Stomach smooth muscle (tissue), 2 donors: Measurements from ENCODE around the gene DBR1.
A peak's percentile ranks its signal among the peaks of the same experiment; 100 is the strongest.

ENCODE experiments used
- H3K27ac ChIP-seq: one replicate; pipeline ENCODE4 v1.7.0; 2013; ENCODE audit warnings: mild to moderate bottlenecking, low read length, inconsistent platforms
- H3K27me3 ChIP-seq, 2 donors: one replicate each; pipeline ENCODE4 v1.7.0; 2013; ENCODE audit warnings: low read length in 2 of 2; ENCODE audit not compliant: insufficient read depth in 2 of 2, control insufficient read depth in 1 of 2
- H3K36me3 ChIP-seq, 2 donors: one replicate each; pipeline ENCODE4 v1.7.0; 2013; ENCODE audit warnings: low read length in 2 of 2; ENCODE audit not compliant: control insufficient read depth in 2 of 2, insufficient read depth in 2 of 2
- H3K4me1 ChIP-seq: one replicate; pipeline ENCODE4 v1.7.0; 2013; ENCODE audit warnings: low read length; ENCODE audit not compliant: control insufficient read depth, insufficient read depth
- H3K4me3 ChIP-seq, 2 donors: one replicate each; pipeline ENCODE4 v1.7.0; 2013; ENCODE audit warnings: low read length in 2 of 2
- H3K9ac ChIP-seq, 2 donors: one replicate each; pipeline ENCODE4 v1.7.0; 2013; ENCODE audit warnings: low read length in 2 of 2, mild to moderate bottlenecking in 1 of 2
- H3K9me3 ChIP-seq, 2 donors: one replicate each; pipeline ENCODE4 v1.7.0; 2013; ENCODE audit warnings: low read length in 2 of 2; ENCODE audit not compliant: control insufficient read depth in 2 of 2
- donor health status: healthy.
- donor health status: Pancreatic carcinoma.

Gene DBR1

GRCh38 chr3:138174421-138175131 is at the start of gene DBR1:
TSS of gene DBR1 (minus strand) at chr3:138174921. CDS start at chr3:138174795, 126 bp downstream.
- Histone ChIP-seq H3K27ac (peak within 1 kb of the TSS; percentile 58), H3K9ac (peak within 1 kb of the TSS; percentile 61 to 91), H3K4me1 (peaks cover 11% of the 10 kb centered on the region), H3K9me3 (no peaks in the 10 kb centered on the region), H3K36me3 (peaks cover 0 to 4% of the 10 kb centered on the region in 2 donors), H3K27me3 (no peaks in the 10 kb centered on the region), H3K4me3 (peak within 1 kb of the TSS; percentile 74 to 93)

GRCh38 chr3:138222942-138223287 is 48.2 kb upstream of the DBR1 start:
- Histone ChIP-seq H3K4me3 (no peak overlapping the region), H3K27ac (peak overlapping the region; percentile 63), H3K36me3 (peaks cover 19 to 30% of the 10 kb centered on the region in 2 donors), H3K4me1 (peaks cover 4% of the 10 kb centered on the region), H3K9ac (no peak overlapping the region), H3K9me3 (no peaks in the 10 kb centered on the region), H3K27me3 (no peaks in the 10 kb centered on the region)

GRCh38 chr3:138222131-138222941 is 47.6 kb upstream of the DBR1 start:
- Histone ChIP-seq H3K4me1 (peaks cover 4% of the 10 kb centered on the region), H3K36me3 (peaks cover 17 to 30% of the 10 kb centered on the region in 2 donors), H3K27ac (peak overlapping the region; percentile 63), H3K9ac (no peak overlapping the region), H3K9me3 (no peaks in the 10 kb centered on the region), H3K27me3 (no peaks in the 10 kb centered on the region), H3K4me3 (no peak overlapping the region)

GRCh38 chr3:138220788-138221187 is 46.1 kb upstream of the DBR1 start:
- Histone ChIP-seq H3K27me3 (no peaks in the 10 kb centered on the region), H3K27ac (no peak overlapping the region), H3K36me3 (peaks cover 15 to 24% of the 10 kb centered on the region in 2 donors), H3K9ac (no peak overlapping the region), H3K9me3 (no peaks in the 10 kb centered on the region), H3K4me1 (peaks cover 4% of the 10 kb centered on the region), H3K4me3 (no peak overlapping the region)

GRCh38 chr3:138220242-138220641 is 45.5 kb upstream of the DBR1 start:
- Histone ChIP-seq H3K4me3 (no peak overlapping the region), H3K4me1 (peaks cover 4% of the 10 kb centered on the region), H3K9ac (no peak overlapping the region), H3K36me3 (peaks cover 10 to 19% of the 10 kb centered on the region in 2 donors), H3K27ac (no peak overlapping the region), H3K27me3 (no peaks in the 10 kb centered on the region), H3K9me3 (no peaks in the 10 kb centered on the region)

- Histone ChIP-seq H3K4me3 (no peak overlapping the region), H3K27ac (no peak overlapping the region), H3K36me3 (peaks cover 1 to 9% of the 10 kb centered on the region in 2 donors), H3K4me1 (peaks cover 4% of the 10 kb centered on the region), H3K9ac (no peak overlapping the region), H3K27me3 (no peaks in the 10 kb centered on the region), H3K9me3 (no peaks in the 10 kb centered on the region)
These were observed 44.5 kb upstream of the DBR1 start for GRCh38 chr3:138219255-138219654.

- Histone ChIP-seq H3K4me3 (no peak overlapping the region), H3K27me3 (no peaks in the 10 kb centered on the region), H3K9me3 (no peaks in the 10 kb centered on the region), H3K27ac (no peak overlapping the region), H3K4me1 (no peaks in the 10 kb centered on the region), H3K9ac (no peak overlapping the region), H3K36me3 (peaks cover 0 to 2% of the 10 kb centered on the region in 2 donors)
These were observed 38.8 kb upstream of the DBR1 start for GRCh38 chr3:138213398-138214085.

- no peaks in the 10 kb centered on the region for H3K27me3 ChIP-seq
- H3K4me3 ChIP-seq: no peak overlapping the region
- no peaks in the 10 kb centered on the region for H3K4me1 ChIP-seq
- H3K9me3 ChIP-seq: no peaks in the 10 kb centered on the region
- H3K9ac ChIP-seq: no peak overlapping the region
- peaks cover 0 to 2% of the 10 kb centered on the region in 2 donors for H3K36me3 ChIP-seq
- no peak overlapping the region for H3K27ac ChIP-seq
These were observed 35.8 kb upstream of the DBR1 start for GRCh38 chr3:138210528-138210927.

GRCh38 chr3:138206196-138206595 is 31.5 kb upstream of the DBR1 start:
- no peak overlapping the region for H3K4me3 ChIP-seq
- H3K4me1 ChIP-seq: no peaks in the 10 kb centered on the region
- H3K9ac ChIP-seq: no peak overlapping the region
- no peak overlapping the region for H3K27ac ChIP-seq
- no peaks in the 10 kb centered on the region for H3K27me3 ChIP-seq
- H3K36me3 ChIP-seq: no peaks in the 10 kb centered on the region
- H3K9me3 ChIP-seq: no peaks in the 10 kb centered on the region

GRCh38 chr3:138205527-138205926 is 30.8 kb upstream of the DBR1 start:
- no peak overlapping the region for H3K9ac ChIP-seq
- no peak overlapping the region for H3K27ac ChIP-seq
- H3K4me1 ChIP-seq: no peaks in the 10 kb centered on the region
- H3K36me3 ChIP-seq: no peaks in the 10 kb centered on the region
- no peaks in the 10 kb centered on the region for H3K27me3 ChIP-seq
- H3K9me3 ChIP-seq: no peaks in the 10 kb centered on the region
- no peak overlapping the region for H3K4me3 ChIP-seq
